ENCODE data around the gene SPANXA1.
"Not testable (repeated sequence)": the region's sequence is repeated elsewhere in the genome, so short reads cannot be mapped to it uniquely, and the experiment has no call there.

Gene SPANXA1

GRCh38 chrX:141584638-141585037, at the start of gene SPANXA1:
Gene SPANXA1, minus strand, starts transcription at chrX:141584738. Its CDS starts 60 bp downstream, at chrX:141584678.
- DNase-seq: not testable (repeated sequence)

- no peak for DNase-seq
Observed at GRCh38 chrX:141632124-141632523, 47.6 kb upstream of the SPANXA1 start.

- no peak for DNase-seq
Observed at GRCh38 chrX:141619336-141619735, 34.8 kb upstream of the SPANXA1 start.

- DNase-seq: no peak
Observed at GRCh38 chrX:141609111-141609510, 24.6 kb upstream of the SPANXA1 start.

- not testable (repeated sequence) for DNase-seq
Observed at GRCh38 chrX:141589408-141589807, 4.9 kb upstream of the SPANXA1 start, which contains the start of gene SPANXA2. Gene SPANXA2, plus strand, starts transcription at chrX:141589708. Its CDS starts 60 bp downstream, at chrX:141589768.

GRCh38 chrX:141542551-141542950, 42.0 kb downstream of the SPANXA1 start:
- not testable (repeated sequence) for DNase-seq
